IPS-NIHi7 (cell line): ENCODE measurements around the gene PAQR6.

Experiments
- DNase-seq: peaks from one replicate; pipeline ENCODE4 v3.0.0; 2012; ENCODE audit warnings: mixed read lengths; ENCODE audit errors: extremely low spot score

Gene PAQR6, protein sequence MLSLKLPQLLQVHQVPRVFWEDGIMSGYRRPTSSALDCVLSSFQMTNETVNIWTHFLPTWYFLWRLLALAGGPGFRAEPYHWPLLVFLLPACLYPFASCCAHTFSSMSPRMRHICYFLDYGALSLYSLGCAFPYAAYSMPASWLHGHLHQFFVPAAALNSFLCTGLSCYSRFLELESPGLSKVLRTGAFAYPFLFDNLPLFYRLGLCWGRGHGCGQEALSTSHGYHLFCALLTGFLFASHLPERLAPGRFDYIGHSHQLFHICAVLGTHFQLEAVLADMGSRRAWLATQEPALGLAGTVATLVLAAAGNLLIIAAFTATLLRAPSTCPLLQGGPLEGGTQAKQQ

DNA sequence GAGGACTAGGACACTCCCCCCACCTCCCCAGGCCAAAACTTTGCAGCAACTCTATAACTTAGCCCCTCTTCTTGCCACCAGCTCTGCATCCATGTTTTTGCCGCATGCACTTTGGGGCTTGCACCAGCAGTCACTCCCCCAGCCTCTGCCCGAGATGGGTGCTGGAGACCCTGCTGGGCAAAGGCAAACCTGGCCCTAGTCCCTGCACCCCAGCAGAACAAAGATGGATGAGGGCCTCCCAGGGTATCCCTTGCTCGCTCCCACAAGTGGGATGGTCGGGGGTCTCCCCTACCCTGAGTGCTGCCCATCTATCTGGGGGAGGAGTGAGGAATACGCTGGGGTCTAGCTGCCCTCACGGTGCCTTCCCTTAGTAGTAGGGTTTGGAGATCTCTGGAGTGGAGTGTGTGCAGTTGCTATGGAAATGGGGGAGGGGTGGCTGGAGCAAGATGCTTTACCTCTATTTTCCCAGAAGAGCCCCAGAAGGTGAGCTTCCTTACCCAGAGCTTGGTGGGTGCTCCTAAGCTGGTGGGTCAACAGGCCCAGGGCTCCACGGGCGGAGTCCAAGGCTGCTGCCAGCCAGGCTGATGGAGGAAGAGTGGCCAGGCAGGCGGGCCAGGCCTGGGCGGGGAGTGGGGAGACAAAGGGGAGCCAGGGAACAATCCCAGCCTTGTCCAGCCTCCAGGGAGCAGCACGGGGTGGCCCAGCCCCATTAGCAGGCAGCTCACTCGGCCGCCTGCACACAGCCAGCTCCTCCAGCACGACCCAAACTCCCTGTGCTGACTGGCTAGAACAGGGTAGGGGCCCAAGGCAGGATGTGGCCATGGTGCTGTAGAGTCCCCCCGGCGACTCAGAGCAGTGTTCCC lies at the start of gene PAQR6:
Gene PAQR6 (minus strand): TSS at position 597 of the 863 bp plus-strand sequence. CDS start 1,325 bp downstream, outside the sequence.
- DNase-seq: peak; percentile 42

DNA sequence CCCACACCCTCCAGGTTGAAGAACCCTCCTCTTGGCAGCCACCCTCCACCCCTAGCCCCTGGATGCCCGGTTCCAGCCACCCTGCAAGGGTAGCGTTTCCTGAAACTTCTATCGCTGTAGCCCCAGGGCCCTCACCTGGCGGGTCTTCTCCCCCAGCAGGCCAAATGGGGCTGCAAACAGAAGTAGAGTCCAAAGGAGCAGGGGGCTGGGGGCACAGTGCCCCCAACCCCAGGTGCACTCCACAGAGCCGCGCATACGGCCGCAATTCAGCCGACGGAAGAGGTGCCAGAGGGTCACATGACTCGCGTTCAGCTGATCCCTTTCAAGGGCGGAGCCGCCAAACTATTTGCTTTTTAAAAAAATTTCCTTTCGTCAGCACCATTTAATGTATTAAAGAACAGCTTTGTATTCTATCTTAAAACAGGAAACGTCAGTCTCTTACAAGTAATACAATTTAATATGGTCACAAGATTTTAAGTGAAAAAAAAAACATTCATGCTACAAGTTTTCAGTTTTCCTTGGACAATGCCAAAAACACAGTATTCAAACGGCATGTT lies 47.6 kb upstream of the PAQR6 start, which contains the start of gene GLMP:
Gene GLMP (minus strand): TSS at position 289 of the 557 bp plus-strand sequence. CDS start 34 bp downstream, at position 255.
- DNase-seq: peak; percentile 63

DNA sequence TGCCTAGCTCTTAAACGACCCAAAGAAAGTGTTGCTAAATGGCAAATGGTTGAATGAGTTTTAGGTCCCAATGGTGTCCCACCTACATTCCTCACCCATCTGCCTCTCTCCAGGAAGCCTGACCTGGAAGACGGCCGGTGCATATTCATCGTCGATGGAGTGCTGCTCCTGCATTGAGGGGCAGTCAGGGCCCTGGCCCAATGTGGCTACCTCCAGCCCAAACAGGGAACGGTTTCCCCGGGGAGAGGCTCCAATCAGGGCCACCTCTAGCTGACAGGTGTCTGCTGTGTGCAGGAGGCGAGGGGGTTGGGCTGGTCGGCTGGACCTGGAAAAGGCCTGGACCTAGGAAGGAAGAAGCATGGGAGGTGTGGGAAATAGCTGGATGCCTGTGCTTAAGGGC lies 46.0 kb upstream of the PAQR6 start:
- DNase-seq: no peak

DNA sequence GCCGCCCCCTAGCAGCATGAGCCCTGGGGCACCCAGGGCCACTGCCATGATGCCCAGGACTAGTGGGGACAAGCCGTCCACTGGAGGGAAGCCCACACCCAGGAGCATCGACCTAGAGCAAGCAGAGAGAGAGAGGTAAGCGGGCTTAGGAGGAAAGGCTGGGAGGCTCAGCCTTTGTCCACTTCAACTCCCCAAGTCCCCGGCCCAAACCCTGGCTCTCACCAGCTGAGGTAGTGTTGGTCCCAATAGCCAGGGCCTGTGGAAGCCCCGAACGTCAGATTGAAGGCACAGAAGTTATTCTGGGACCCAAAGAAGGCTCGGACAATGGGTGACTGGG lies 45.2 kb upstream of the PAQR6 start:
- DNase-seq: no peak

DNA sequence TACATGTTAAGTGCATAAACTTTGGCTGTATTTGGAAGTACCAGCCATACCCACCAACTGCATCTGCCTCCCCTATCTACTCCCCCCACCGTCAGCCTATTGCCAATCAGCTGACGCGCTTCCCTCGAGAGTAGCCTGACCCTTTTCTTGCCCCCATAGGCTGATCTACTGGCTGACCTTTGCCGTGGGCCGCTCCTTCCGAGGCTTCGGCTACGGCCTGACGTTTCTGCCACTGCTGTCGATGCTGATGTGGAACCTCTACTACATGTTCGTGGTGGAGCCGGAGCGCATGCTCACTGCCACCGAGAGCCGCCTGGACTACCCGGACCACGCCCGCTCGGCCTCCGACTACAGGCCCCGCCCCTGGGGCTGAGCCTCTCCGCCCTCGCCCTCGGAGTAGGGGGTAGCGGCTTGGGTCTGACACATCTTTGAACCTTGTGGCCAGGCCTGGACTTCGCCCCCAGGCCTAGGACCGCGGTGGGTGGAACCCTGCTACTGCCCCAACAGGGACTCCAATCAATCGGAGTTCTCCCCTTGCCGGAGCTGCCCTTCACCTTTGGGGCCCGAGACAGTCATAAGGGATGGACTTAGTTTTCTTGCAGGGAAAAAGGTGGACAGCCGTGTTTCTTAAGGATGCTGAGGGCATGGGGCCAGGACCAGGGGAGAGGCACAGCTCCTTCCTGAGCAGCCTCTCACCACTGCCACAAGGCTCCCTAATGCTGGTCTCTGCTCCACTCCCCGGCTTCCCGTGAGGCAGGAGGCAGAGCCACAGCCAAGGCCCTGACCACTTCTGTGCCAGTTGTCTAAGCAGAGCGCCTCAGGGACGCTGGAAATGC lies 43.6 kb upstream of the PAQR6 start:
- DNase-seq: peak; percentile 98

DNA sequence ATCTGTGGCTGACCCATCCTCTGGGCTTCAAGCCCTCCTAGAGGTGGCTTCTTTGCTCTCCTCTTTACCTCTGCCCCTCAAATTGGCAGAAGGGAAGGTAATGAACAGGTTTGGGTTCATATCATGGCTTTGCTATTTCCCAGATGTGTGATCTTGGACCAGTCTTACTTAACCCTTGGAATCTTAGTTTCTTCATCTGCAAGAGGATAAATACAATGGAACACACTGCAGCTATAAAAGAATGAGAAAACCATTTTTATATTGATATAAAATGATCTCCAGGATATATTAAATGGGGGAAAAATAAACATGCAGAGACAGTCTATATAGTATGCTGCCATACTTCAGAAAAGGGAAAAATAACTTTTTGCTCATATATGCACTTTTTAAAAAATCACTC lies 42.0 kb upstream of the PAQR6 start:
- DNase-seq: no peak

DNA sequence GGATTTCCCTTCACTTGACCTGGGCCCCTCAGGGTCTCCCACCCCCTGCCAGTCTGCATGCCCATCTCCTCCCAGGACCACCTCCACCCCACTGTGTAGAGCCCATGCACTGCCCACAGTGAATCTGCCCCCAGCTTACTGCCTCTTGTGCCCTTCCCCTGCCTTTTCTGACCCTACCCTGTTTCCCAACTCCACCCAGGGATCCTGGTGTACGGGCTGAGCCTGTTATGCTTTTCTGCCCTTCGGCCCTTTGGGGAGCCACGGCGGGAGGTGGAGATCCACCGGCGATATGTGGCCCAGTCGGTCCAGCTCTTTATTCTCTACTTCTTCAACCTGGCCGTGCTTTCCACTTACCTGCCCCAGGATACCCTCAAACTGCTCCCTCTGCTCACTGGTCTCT lies 38.2 kb upstream of the PAQR6 start:
- DNase-seq: no peak

DNA sequence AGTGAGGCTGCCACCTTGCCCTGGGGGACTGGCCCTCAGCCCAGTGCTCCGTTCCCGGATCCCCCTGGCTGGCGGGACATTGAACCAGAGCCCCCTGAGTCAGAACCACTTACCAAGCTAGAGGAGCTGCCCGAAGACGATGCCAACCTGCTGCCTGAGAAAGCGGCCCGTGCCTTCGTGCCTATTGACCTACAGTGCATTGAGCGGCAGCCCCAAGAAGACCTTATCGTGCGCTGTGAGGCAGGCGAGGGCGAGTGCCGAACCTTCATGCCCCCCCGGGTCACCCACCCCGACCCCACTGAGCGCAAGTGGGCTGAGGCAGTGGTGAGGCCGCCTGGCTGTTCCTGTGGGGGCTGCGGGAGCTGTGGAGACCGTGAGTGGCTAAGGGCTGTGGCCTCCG lies 37.6 kb upstream of the PAQR6 start:
- DNase-seq: no peak

DNA sequence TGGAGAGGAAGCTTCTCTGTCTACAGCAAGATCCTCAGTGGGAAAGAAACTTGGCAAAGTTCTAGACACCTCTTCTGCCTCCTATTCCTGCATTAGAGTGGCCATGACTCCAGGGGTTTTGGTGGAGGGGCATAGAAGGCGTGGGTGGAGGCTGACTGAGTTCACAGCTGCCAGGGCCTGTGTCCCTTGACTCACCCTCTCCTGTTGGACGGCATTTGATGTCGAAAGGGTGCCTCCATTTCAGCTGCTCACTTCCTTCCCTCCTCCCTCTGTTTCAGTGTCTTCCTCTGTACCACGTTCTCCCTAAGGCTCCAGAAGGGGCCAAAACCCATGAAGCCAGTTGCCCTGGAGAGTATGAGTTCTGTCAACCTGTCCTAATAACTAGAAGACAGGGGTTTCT lies 36.9 kb upstream of the PAQR6 start:
- no peak for DNase-seq

DNA sequence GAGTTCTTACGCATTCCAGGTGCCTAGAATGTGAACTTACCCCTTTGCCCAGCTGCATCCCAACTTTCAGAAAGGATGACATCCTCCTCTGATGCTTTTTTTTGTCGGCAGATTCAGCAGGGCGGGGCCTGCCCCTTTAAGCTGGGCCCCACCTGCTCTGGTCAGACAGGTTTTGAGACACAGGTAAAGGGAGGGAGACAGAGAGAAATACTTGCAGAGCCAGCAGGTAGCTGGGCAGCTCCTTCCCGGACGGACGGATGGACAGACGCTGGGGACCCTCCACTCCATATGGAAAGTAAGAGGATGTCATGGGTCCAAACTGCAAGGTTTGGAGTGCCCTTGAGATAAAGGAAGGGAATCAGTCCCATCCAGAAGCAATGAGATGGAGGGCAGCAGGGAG lies 36.3 kb upstream of the PAQR6 start, which contains the start of gene TMEM79:
Gene TMEM79 (plus strand): TSS at position 214 of the 400 bp plus-strand sequence. CDS start 902 bp downstream, outside the sequence.
- no peak for DNase-seq

DNA sequence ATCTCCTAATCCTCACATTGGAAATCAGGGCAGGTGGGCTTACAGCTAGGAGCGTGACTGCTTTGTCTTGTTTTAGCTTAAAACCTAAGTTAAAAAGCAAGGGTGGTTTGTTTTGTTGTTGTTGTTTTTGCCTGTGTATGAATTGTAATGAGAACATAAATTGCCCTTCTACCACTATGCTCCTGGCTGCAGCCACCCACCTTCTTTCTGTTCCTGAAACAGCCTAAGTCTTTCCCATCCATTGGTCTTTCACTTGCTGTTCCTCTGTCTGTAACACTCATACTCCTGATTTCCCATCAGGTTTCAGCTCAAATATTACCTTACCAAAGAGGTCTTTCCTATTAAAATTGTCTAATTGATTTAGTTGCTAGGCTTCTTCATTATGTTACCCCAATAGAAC lies 35.7 kb upstream of the PAQR6 start:
- no peak for DNase-seq

DNA sequence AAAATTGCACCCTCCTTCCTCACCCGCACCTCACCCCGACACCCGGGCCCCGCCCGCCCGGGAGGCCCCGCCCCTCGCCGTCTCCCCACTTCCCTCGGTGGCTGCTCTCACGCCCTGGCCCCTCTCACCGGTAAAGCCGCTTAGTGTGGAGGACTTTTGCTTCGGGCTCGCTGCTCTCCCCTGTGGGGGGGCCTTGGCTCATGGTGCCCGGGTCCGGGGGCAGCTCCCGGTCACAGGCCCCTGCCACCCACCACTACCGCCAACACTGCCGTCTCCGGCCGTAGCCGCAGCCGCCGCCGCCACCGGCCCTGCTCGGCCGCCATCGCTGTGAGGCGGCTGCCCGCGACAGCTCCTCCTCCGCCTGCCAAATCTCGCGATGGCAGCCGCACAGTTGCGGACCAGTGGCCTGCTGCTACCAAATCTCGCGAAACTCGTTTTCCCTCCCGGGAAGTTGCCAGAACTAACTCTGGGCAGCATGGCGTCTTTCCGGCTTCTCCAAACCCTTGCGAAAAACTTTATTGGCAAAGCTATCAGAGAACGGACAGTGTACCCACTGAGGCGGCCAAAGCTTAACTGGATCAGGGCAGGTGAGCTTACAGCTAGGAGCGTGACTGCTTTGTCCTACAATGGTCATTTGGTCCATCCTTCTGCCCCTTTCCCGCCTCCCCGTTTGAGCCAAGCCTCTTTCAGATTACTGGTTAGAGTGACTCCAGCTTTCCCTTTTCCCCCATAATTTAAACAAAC lies 34.8 kb upstream of the PAQR6 start, which contains the start of gene SMG5:
Gene SMG5 (minus strand): TSS at position 347 of the 744 bp plus-strand sequence. CDS start 145 bp downstream, at position 202.
- peak; percentile 98 for DNase-seq

DNA sequence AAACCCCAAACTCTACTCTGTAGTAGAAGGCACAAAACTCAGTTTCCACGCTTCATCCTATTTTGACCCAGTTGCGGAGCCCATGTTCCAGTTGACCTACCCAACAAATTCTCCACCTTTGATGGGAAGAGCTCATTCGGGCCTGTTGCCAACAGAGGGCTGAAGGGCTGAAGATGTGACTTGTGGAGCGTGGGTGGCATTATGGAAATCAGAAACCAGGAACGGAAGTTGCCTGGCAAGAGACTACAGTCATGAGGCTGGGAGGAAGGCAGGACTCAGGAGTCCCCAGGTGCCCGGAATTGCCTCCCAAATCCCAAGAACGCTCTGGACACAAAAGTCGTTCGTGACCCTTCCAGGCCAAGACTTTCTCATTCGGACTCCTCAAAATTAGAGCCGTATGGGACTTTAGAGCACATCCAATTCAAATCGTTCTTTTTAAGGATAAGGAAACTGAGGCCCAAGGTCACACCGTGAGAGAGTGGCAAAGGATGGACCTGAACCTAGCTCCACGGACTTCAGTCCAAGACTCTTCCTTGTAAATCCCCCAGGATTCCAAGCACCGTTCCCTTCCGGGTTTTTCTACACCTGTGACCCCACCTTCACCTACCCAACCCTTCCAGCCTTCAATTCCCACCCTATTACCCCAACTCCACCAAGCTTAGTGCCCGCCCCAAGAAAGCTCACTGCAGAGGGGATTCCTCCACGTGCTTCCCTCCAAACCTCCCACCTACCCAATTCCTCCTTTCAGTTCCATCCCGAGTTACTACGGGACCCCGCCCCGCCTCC lies 34.0 kb upstream of the PAQR6 start:
- no peak for DNase-seq

DNA sequence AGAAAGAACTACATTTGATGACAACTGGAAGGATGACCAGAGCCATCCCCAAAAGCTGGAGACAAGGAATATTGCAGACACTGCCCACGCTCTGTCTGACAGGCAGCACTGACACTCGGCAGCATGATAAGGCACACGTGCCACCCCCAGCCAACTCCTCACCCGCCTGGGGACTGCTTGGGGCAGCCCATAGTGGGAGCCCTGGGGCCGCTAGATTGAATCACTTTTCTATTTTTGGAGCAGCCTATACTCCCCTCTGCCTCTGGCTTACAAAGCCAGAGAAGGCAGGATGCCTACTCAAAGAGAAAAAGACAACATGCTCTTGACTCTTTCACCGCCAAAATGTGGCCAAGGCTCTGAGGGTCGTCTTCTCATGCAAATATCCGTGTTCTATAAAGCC lies 33.4 kb upstream of the PAQR6 start:
- no peak for DNase-seq

DNA sequence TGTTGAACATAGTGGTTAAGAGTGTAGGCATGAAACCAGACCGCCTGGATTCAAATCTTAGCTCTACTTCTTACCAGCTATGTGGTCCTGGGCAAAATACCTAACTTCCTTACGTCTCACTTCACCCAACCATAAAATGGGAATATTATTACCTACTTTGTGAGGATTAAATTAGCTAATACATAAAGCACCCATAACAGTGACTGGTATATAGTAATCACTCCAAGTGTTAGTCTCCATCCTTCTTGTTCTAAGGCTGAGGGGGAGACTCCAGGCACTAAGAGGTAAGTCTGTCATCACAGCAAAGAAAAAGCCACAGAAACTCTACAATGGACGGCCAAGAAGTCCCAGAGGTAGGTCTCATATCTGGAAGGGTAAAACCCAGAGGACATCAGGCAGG lies 32.0 kb upstream of the PAQR6 start:
- DNase-seq: no peak

DNA sequence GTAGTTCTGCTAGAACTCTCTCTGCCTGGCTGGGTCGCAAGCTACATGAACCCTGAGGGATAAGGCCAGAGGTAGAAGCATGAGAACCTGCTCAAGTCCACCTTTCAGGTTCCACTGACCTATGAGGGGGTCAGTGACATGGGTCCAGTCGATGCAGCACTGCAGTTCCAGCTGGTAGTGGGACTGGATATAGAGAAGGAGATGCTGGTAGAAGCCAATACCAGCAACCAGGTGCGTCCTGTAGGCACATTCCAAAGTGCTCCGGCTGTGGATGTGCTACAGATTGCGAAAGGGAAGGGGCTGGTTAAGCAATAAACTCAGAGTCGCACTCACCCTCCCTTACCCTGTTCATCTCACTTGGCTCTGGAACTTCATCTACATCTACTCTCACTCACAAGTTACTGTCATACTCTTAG lies 29.1 kb upstream of the PAQR6 start:
- DNase-seq: no peak

DNA sequence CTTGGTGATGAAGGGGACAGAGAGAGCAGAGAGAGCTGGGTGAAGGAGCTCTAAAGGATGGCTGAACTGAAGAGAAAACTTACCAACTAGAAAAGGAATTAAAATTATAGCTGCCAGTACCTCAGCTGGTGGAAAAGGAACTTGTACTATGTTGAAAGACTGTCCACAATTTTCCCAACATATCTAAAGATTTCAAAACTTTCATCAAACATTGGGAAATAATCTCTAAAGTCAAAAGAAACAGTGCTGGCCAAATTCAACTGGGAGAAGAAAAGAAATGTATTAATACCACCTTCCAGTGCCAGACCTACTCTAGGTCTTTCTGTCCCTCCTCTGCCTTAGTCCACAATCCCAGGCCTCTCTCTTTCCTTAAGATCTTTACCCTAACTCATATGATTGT lies 28.7 kb upstream of the PAQR6 start:
- no peak for DNase-seq

DNA sequence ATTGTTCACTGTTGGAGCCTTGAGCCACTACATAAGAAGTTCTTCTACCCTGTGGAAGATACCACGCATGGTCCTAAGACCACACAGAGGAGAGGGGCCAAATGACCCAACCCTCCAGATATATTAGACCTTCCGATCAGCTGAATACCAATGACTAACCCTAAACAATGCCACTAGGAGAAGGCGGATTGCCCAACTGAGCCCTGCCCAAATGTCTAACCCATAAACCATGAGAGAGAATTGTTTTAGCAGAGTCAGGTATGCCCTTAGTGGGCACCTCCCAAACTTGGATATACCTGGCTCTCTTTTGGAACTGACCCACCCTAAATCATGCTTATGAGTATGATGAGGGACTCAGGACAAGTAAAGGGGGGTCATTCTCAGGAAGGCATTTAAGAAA lies 22.5 kb upstream of the PAQR6 start:
- no peak for DNase-seq

DNA sequence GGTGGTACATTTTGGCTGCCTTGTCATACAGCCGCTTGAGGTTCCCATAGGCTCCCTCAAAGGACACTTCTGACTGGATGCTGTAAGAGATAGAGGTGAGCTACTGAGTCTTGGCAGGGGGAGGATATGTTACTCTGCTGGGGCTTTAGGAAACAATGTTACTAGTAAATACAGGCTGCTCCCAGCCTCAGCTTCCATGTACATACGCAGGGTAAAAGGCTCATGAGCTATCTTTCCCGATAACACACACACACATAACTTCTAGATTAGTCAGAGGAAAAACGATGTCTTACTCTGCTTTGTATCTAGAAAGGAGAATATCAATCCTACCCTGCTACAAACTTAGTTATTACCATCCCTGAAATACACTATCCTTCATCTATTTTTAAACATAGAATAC lies 20.5 kb upstream of the PAQR6 start:
- DNase-seq: no peak

DNA sequence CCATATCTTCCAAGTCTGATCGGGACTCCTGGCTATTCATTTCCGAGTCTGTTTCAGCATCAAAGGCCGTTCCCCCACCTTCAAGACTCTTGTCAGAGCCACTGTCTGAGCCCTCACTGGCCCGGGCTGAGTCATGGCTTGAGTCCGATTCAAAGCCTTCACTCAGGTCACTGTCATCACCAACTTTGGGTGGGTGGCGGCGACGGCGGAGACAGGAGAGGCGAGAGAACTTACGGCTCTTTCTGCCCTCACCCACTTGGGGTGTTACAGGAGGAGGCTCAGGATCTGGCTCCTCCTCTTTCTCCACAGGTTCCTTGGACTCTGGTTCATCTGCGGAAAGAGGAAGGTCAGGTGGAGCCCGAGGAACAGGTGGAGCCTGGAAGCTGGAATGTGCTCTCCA lies 18.2 kb upstream of the PAQR6 start:
- no peak for DNase-seq
